ENCODE results near the gene MNT. TPM values are rescaled to one million over a fixed set of nuclear protein-coding genes. Genes with fewer than 3 reads are reported as not detected.

MNT gene
- total RNA-seq, 1 donor: 18.1 TPM

DNA sequence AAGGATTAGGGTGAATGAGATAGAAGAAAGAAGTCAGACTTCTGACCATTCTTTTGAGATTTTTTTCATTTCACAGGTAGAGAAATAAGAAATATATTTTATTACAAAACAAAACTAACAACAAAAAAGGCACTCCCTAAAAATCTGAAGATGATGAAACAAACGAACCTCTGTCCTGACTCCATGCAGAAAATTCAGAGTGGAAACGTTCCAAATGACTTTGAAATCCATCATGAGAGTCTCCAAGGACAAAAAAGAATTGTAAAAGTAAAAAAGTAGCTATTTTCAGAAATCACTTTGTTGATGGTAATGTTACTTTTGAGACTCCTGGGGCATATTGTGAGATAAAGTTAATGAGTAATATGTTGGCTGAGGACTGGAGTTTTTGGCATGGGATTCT, 26.4 kb upstream of the MNT start:
- H3K9me3 ChIP-seq (ENCODE audit: low read depth, low read length): no peaks in the 10 kb centered on the region
- no peaks in the 10 kb centered on the region for H3K4me1 ChIP-seq (ENCODE audit: insufficient read depth, low read length)
- H3K27me3 ChIP-seq (ENCODE audit: insufficient read depth, low read length): no peaks in the 10 kb centered on the region
- H3K4me3 ChIP-seq (ENCODE audit: low read length): no peak overlapping the region

DNA sequence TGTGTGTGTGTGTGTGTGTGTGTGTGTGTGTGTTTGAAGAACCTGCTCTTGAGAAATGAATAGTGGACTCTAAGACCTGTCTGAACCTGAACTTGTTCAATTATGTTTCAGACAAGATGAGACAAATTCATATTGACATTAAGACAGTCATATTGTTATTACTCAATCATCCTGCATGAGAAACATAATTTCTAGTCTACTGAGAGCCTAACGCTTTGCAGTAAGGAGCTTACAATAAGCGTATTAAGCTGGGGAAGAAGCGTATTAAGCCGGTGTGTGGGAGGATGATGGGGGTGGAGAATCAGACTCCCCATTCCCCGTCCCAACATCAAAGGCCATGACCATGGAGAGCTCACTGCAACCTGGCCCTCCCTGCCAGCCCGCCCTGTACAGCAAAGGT, 22.4 kb upstream of the MNT start:
- no peak overlapping the region for H3K4me3 ChIP-seq (ENCODE audit: low read length)
- H3K4me1 ChIP-seq (ENCODE audit: insufficient read depth, low read length): no peaks in the 10 kb centered on the region
- no peaks in the 10 kb centered on the region for H3K9me3 ChIP-seq (ENCODE audit: low read depth, low read length)
- no peaks in the 10 kb centered on the region for H3K27me3 ChIP-seq (ENCODE audit: insufficient read depth, low read length)

DNA sequence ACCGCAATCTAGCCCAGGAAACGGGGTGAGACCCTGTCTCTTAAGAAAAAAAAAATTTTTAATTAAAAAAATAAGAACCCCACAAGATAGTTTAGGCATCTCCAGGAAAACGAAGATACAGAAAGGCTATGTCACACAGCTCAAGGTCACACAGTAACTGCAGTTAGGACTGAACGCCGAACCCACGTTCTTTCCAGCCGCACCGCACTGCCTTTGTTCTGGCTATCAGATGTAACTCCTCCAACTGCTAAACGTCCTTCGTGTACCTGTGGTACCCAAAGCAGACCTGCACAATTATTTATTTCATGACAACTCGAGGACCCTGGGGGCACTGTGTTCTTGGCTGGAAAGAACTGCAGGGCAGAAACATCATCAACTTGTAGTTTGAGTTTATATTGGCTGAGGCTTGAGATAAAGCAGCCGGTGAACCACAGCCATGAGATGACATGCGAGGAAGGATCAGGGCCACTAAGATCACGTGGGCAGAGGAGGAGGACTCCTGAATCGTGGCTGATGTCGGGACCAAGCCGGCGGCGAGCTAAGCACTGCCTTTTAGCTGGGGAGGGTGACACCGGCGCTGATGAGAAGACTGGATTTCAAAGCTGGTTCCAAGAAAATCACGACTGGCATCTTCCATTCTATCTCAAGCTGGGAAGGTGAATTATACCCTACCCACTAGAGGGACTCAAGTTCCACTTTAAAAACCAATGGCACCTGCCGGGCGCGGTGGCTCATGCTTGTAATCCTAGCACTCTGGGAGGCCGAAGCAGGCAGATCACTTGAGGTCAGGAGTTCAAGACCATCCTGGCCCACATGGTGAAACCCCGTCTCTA, 20.7 kb upstream of the MNT start:
- Histone ChIP-seq H3K27me3 (ENCODE audit: insufficient read depth, low read length) (no peaks in the 10 kb centered on the region), H3K4me3 (ENCODE audit: low read length) (no peak overlapping the region), H3K9me3 (ENCODE audit: low read depth, low read length) (no peaks in the 10 kb centered on the region), H3K4me1 (ENCODE audit: insufficient read depth, low read length) (no peaks in the 10 kb centered on the region)

DNA sequence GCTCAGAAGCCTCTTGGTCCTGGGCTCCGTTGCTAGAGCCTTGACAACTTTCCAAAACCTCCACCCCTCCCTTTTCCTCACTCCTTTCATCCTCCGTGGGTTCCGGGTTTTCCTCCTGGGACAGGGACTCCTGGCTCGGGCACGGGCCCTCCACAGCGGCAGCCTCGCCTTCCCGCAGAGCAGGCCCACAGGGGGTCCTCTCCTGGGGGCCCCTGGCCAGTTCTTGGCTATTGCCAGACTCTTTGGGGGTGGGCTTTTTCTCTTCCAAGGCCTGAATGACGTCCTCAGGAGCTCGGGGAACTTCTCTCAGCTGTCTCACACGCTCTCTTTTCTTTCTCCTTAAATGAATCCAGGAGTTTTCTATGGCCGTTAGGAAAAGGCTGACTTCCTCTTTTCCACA, 19.3 kb upstream of the MNT start:
- H3K4me1 ChIP-seq (ENCODE audit: insufficient read depth, low read length): peaks cover 8% of the 10 kb centered on the region
- no peaks in the 10 kb centered on the region for H3K27me3 ChIP-seq (ENCODE audit: insufficient read depth, low read length)
- H3K9me3 ChIP-seq (ENCODE audit: low read depth, low read length): no peaks in the 10 kb centered on the region

DNA sequence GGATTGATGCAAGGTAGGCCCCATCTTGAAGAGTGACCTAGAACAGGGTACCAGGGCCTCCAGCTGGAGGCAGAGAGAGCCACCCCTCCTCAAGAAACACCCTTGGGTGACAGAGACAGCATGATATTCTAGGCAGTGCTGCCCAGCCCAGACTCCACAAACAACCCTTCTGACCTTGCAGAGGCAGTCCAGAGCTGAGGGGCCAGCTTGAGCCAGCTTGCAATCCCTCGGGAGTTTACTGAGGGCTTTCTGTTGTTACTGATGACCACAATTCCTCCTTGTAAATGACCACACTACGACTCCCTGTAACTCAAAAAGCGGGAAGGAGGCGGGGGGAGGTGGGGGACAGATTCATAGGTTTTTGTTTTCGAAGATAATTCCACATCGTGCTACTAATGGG, 18.6 kb upstream of the MNT start:
- no peaks in the 10 kb centered on the region for H3K9me3 ChIP-seq (ENCODE audit: low read depth, low read length)
- no peak overlapping the region for H3K4me3 ChIP-seq (ENCODE audit: low read length)
- H3K4me1 ChIP-seq (ENCODE audit: insufficient read depth, low read length): peaks cover 8% of the 10 kb centered on the region
- H3K27me3 ChIP-seq (ENCODE audit: insufficient read depth, low read length): no peaks in the 10 kb centered on the region

More for the DNA sequence above, 19.3 kb upstream of the MNT start:
- no peak overlapping the region for H3K4me3 ChIP-seq (ENCODE audit: low read length)

DNA sequence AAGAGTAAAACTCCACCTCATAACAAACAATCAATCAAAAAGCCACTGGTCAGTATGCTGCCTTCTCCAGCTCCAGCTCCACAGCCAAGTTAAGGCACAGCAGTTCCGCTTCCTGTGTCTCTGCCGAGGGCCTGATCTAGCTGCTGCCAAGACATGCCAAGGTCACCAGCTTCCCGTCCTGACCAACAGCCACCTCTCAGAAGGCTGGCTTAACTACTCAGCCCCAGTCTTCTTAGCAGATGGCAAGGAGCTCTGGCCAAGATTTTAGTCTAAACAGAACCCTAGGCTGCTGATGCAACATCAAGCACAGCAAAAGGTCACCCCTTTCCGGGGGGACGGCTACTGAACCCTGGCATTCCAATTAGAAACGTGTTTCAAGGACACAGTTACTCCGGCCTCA, 17.7 kb upstream of the MNT start:
- Histone ChIP-seq H3K4me3 (ENCODE audit: low read length) (no peak overlapping the region), H3K9me3 (ENCODE audit: low read depth, low read length) (no peaks in the 10 kb centered on the region), H3K4me1 (ENCODE audit: insufficient read depth, low read length) (peaks cover 8% of the 10 kb centered on the region), H3K27me3 (ENCODE audit: insufficient read depth, low read length) (no peaks in the 10 kb centered on the region)

DNA sequence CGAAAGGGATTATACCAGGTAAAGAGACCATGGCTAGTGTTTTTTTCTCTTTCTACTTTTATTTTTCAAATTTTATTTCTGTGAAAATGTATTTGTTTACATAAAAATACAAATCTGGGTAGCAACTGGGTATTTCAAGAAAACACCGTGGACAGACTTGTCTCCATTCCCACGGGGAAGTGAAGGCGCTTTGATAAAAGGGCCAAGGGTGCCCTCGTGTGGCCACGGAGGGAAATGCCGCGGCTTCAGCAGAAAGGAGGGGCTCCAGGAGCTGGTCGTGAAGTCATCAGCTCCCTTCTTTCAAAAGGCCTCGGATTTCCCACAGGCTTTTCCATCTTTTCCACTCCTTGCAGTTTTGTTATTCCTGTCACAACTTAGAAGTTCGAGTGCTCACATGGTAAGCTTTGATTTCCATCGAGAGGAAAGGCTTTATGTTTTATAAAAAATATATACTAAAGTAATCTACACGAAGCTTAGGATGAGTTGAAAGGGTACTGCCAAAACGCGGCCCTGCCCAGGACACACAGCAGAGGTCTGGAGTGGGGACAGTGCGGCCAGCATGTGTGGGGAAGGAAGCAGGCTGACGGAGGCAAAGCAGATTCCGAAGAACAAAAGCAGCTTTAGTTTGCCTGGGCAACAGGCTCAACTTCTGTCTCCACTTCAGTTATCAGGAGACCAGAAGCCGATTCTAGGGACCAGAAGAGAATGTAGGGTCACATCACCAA, 15.3 kb upstream of the MNT start:
- Histone ChIP-seq H3K9me3 (ENCODE audit: low read depth, low read length) (no peaks in the 10 kb centered on the region), H3K27me3 (ENCODE audit: insufficient read depth, low read length) (no peaks in the 10 kb centered on the region), H3K4me3 (ENCODE audit: low read length) (no peak overlapping the region), H3K4me1 (ENCODE audit: insufficient read depth, low read length) (peaks cover 8% of the 10 kb centered on the region)

DNA sequence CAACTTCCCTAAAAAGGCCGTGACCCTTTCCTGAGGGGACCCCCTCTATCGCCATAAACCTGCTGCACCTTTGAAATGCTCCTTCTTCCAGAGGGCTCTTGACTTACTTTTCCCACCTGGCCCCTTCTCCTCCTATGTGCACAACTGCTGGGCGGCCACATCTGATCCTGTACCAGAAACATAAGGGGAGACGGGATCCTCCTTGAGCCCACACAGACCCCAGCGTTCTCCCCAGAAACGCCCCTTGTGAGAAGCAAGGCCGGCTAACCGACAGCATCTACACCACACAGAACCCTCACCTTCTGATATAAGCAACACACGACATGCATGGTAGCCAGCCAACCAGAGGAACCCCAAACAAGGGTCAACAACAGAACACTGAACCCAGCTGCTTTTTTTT, 14.2 kb upstream of the MNT start:
- no peak overlapping the region for H3K4me3 ChIP-seq (ENCODE audit: low read length)

DNA sequence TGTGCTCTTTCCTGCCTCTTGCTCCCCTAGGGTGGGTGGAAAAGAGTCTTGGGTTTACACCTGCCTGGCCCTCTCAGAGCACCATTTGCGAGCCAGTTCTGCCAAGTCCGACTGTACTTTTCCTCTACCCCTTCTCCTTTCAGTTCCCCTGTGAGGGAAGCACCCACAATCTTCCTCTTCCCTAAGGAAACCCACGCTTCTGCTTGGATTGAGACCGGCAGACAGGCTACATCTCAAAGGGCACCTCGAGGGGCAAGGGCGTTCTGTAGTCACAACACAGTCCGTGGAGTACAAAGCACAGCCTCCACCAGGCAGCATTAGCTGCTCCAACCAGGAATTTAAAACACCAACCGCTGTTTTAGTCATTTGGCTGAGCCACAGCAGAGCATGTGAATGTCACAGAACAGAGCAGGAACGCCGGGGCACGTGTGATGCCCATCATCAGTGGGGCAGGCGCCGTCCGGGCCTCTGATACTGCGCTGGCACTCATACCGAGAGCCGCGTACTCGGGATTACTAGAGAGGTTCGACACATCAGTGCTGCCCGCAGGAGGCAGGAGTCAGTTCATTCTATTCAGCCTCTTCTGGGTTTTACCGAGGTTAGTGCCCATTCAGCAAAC, 13.7 kb upstream of the MNT start:
- Histone ChIP-seq H3K27me3 (ENCODE audit: insufficient read depth, low read length) (no peaks in the 10 kb centered on the region), H3K4me3 (ENCODE audit: low read length) (no peak overlapping the region), H3K4me1 (ENCODE audit: insufficient read depth, low read length) (peaks cover 8% of the 10 kb centered on the region), H3K9me3 (ENCODE audit: low read depth, low read length) (no peaks in the 10 kb centered on the region)

More for the DNA sequence above, 14.2 kb upstream of the MNT start:
- Histone ChIP-seq H3K4me1 (ENCODE audit: insufficient read depth, low read length) (peaks cover 8% of the 10 kb centered on the region), H3K27me3 (ENCODE audit: insufficient read depth, low read length) (no peaks in the 10 kb centered on the region), H3K9me3 (ENCODE audit: low read depth, low read length) (no peaks in the 10 kb centered on the region)

DNA sequence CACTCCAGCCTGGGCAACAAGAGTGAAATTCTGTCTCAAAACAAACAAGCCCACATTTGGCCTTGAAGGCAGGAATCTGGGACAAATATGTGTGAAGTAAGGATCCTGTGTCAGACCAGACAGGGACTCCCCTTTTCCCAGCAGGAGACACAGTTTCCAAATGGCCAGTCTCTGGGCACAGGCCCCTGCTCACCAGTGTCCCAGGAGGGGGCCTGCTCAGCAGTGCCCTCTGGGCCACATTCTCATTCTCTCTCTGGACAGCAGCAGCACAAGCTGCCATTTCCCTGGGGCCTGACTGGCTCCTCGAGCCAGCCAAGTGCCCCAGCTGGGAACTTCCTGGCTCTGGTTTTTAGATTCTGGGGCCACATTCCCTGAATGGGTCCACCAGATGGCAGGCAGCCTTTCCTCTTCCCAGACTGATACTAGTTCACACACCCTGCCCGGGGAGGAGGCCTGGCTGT, 11.7 kb upstream of the MNT start:
- Histone ChIP-seq H3K27me3 (ENCODE audit: insufficient read depth, low read length) (no peaks in the 10 kb centered on the region), H3K4me1 (ENCODE audit: insufficient read depth, low read length) (peaks cover 8% of the 10 kb centered on the region), H3K4me3 (ENCODE audit: low read length) (no peak overlapping the region), H3K9me3 (ENCODE audit: low read depth, low read length) (no peaks in the 10 kb centered on the region)

DNA sequence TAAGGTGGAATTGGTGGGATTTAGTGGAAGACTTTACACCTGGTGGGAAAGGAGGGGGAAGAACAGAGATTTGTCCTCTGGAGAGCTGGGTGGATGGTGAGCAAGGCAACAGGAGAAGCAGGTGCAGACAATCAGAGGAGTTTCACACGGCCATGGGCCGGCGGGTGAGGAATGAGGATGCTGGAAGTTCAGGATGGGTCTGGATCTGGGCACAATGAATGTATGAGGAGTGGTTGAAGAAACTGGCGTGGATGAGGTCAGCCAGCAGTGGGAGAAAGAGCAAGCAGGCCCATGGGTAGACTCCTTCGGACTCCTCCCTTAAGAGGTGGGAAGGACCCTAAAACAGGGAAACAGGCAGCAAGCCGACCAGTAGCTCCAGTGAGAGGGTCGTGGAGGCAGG, 10.1 kb upstream of the MNT start:
- H3K27me3 ChIP-seq (ENCODE audit: insufficient read depth, low read length): no peaks in the 10 kb centered on the region
- no peak overlapping the region for H3K4me3 ChIP-seq (ENCODE audit: low read length)
- H3K9me3 ChIP-seq (ENCODE audit: low read depth, low read length): no peaks in the 10 kb centered on the region
- peaks cover 7% of the 10 kb centered on the region for H3K4me1 ChIP-seq (ENCODE audit: insufficient read depth, low read length)

DNA sequence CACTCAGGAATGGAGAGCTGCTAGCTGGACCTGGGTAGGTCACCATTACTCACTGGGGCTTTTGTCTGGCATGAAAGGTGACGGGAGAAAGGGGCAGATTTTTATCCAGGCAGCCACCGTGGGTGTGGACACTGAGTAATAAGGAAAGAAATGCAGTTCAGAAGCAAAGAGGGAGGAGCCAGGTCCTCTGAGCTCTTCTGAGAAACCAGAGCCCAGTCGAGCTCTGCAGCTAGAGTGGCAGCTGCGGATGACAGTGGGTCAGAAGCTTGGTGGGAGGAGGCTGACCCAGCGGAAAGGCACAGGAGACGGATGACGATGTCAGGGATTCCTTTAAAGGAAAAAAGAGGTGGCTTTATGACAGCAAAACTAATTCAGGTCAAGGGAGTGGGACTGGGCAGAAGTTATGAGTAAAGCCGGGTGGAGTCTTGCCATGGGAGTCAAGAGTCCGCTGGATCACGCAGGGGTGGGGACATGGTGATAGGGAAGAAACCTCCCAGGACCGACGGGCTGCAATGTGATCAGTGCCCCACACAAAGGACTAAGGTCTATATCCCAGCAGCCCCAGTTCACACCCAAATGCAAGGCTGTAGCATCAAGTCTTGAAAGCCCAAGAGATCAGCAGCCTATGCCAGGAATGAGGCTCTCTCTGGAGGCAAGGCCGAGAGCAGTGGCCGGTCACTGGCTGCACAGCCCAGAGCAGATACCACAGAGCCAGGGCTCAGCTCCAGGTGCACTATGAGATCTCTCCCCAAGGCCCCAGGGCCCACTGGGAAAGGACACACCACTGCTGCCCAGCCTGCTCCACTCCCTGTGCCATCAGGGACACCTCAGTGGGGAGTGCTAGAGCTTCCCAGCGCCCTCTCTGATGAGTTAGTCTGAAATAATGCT, 6.3 kb upstream of the MNT start:
- H3K9me3 ChIP-seq (ENCODE audit: low read depth, low read length): no peaks in the 10 kb centered on the region
- no peaks in the 10 kb centered on the region for H3K27me3 ChIP-seq (ENCODE audit: insufficient read depth, low read length)
- H3K4me1 ChIP-seq (ENCODE audit: insufficient read depth, low read length): peaks cover 41% of the 10 kb centered on the region
- H3K4me3 ChIP-seq (ENCODE audit: low read length): no peak overlapping the region

DNA sequence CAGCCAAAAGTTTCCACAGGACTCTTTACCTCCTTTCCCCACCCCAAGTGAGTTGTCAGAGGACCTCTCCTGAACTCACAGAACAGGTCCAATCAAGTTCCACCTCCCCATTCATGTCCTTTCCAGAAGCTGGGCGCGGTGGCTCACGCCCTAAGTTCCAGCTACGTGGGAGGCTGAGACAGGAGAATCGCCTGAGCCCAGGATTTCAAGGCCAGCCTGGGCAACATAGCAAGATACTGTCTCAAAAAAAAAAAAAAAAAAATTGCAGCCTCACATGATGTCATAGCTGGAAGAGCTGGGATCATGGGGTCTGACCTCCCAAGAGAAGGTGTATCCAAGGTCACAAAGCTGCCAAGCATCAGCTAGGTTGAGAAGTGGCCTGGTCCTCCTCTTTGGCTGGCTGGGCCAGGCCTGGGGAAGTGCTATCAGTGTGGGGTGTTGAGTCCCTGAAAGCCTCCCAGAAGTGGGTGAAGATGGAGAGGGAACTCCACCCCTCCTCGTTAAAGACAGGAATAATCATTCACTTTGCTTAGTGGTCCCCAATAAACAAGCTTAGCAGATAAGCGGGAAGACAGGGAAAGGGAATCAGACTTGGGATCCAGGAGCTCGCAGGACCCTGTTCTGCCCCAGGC, 5.5 kb upstream of the MNT start:
- Histone ChIP-seq H3K4me3 (ENCODE audit: low read length) (no peak overlapping the region), H3K4me1 (ENCODE audit: insufficient read depth, low read length) (peaks cover 41% of the 10 kb centered on the region), H3K27me3 (ENCODE audit: insufficient read depth, low read length) (no peaks in the 10 kb centered on the region)

DNA sequence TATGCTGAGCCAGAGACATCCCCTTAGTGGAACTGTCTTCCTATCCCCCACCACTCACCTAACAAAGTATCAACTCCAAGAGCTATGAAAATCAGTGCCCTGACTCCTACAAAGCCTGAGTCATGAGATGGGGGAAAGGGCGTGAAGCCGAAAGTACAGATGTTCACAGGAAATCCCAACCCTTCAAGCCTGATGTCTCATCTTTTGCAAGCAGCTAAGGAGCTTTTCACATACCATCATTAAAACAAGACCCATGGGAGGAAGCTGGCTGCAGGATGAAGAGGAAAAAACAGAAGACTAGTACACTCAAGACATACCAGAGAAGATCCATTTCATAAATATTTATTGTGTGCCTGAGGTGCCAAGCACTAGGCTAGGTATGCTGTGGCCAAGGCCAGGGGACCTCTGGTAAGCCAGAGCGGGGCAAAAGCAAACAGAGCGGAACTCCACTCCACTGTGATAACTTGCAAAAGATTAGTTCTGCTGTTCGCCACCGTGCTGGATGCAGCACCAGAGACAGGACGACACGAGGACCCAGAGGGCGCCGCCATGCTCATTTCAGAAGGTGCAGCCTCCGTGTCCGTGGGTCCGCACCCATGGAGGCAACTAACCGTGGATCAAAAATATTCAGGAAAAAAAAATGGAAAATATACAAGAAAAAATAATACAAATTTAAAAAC, 4.5 kb upstream of the MNT start:
- no peaks in the 10 kb centered on the region for H3K9me3 ChIP-seq (ENCODE audit: low read depth, low read length)
- H3K4me1 ChIP-seq (ENCODE audit: insufficient read depth, low read length): peaks cover 41% of the 10 kb centered on the region
- H3K4me3 ChIP-seq (ENCODE audit: low read length): no peak overlapping the region
- H3K27me3 ChIP-seq (ENCODE audit: insufficient read depth, low read length): no peaks in the 10 kb centered on the region

More for the DNA sequence above, 5.5 kb upstream of the MNT start:
- H3K9me3 ChIP-seq (ENCODE audit: low read depth, low read length): no peaks in the 10 kb centered on the region
